ENCODE data around the gene RAD51B.

- TF ChIP-seq CTCF (IDR thresholded peaks at IDR 0.05; ENCODE audit: low read length) = no peak
- TF ChIP-seq EZH2phosphoT487 (IDR thresholded peaks at IDR 0.05; ENCODE audit: low read length) = no peak
Measured at GRCh38 chr14:68471964-68472508, 652.5 kb downstream of the RAD51B start.
